ENCODE measurements around the gene RPF1.
A peak's percentile ranks its signal among the peaks of the same experiment; 100 is the strongest.
"Not testable (repeated sequence)": the region's sequence is repeated elsewhere in the genome, so short reads cannot be mapped to it uniquely, and the experiment has no call there.

The RPF1 gene

DNA sequence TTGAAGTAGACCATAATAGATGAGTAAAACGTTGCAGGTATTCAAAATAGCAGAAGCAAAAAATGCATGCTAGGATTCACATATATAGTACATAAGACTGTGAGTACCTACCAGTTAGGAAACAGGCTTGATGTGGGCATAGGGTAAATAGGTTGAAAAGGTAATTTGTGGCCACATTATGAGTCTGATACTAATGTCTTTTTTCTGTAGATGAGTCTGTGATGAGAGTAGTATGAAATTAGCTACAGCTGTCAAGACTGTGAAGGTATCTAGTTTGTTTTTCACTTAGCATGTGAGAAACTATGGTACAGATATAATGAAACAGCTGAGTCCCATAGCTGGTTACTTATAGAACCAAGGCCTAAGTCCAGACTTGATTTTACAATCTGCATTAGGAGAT is 14.7 kb downstream of the RPF1 start:
- DNase-seq, result no peak

GRCh38 chr1:84496498-84496897 is 17.4 kb downstream of the RPF1 start:
- DNase-seq, result no peak

- peak in 1 of 5 experiments; percentile 23 for DNase-seq
Observed at GRCh38 chr1:84497631-84498275, 18.7 kb downstream of the RPF1 start.

DNA sequence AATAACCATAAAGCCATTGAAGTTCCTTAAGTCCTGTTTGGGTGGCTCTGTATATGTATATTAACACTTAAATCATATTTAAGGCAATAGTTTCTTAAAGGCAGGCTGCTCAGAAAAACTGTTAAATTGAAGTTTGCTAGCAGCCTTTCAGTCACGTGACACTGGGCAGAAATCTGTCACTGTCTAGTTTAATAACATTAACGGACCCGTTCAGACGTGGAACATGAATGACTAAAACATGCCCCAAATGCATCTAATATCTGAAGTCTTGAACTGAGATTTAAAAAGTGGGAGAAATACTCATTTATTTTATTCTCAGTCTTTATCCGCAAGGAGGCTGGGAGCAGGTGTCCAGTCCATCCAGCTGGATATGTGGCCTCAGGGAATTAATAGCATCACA is 23.9 kb downstream of the RPF1 start:
- no peak for DNase-seq

- DNase-seq, result peak in 1 of 5 experiments; percentile 15
Observed at GRCh38 chr1:84504580-84505492, 25.8 kb downstream of the RPF1 start.

DNA sequence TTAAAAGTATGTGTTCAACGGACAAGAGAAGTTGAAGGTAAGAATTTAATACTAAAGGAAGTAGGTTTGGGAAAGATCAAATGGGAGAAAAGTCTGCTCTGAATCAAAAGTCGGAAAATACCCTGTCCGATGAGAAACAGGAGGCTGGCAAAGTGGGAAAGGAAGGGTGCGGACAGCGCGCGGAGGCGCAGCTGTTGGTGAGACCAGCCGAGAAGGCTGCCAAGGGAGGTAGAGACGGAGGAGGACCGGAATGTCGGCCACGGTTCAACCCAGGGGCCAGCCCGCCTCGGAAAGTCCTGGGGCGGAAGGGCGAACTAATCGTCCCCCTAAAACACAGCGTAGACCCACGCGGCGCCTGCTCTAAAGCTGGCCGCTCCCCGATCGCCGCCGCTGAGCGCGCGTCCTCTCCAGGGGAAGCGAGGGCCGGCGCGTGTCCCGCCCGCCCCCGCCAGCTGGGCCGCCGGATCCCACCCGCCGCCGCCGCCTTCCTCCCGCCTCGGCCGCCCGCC is 26.5 kb downstream of the RPF1 start:
- peak in 1 of 5 experiments; percentile 6 for DNase-seq

GRCh38 chr1:84506002-84506728 is 27.1 kb downstream of the RPF1 start, which contains the start of the genes GNG5 and SPATA1:
GNG5 (minus strand) TSS chr1:84506581; CDS start chr1:84506091, 490 bp downstream.
SPATA1 (plus strand) TSS chr1:84506386; CDS start chr1:84516360, 9,974 bp downstream.
- DNase-seq, result peak; percentile 96 to 98 (median 97)

DNA sequence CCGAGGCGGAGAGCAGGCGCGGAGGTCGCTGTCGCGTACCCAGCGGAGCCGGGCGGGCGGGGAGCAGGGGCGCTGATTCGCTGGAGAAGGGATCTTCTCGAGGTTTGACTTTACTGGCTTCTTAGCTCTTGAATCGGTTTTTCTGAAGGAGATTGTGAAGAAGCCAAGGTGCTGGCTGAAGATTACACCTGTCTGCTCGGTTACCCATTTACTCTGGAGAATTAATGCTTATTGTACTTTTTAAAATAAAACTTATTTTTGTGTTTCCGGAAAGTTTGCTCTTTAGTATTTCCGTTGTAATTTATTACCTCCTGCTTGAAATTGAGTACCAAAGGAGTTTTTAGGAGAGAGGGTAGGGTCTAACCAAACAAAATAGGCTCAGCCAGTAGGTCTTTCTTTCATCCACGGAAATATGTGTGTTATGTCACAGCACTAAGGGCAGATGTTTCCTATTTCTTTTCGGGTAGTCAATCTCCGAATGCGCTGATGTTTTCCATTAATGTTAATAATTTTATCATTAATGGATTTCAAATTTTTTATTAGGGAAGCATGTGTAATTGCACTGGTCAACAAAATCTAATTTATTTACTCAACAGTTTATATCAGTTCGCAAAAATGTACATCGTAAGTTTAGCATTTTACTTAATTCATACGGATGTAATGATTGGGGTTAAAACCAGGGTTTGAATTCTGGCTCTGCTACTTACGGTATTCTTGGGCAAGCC is 27.8 kb downstream of the RPF1 start:
- no peak for DNase-seq

DNA sequence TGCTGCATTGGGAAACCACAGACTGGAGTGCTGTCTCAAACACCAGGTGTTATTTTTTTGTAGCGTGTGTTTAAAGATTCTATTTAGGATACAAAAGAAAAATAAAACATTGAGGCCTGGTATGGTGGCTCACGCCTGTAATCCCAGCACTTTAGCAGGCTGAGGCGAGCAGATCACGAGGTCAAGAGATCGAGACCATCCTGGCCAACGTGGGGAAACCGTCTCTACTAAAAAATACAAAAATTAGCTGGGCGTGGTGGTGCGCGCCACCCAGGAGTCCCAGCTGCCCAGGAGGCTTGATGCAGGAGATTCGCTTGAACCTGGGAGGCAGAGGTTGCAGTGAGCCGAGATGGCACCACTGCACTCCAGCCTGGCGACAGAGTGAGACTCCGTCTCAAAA is 28.8 kb downstream of the RPF1 start:
- DNase-seq, result not testable (repeated sequence)

DNA sequence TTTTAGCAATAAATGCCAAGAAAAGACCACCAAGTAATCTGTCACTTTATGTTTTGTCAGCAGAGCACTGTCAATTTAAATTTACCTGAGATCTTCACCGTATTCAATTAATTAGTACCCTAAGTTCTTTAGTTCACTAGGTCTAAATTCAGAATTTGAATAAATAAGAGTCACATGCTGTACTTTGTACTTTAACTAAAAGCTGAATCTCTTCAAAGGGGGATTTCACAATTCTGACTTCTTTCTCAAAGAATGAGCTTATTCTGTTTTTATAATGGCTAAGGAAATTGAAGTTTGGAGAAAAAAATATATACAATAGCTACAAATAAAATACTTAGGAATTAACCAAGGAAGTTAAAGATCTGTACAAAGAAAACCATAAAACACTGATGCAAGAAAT is 29.4 kb downstream of the RPF1 start:
- no peak for DNase-seq

- DNase-seq, result no peak
Observed at GRCh38 chr1:84509029-84509428, 30.0 kb downstream of the RPF1 start.

DNA sequence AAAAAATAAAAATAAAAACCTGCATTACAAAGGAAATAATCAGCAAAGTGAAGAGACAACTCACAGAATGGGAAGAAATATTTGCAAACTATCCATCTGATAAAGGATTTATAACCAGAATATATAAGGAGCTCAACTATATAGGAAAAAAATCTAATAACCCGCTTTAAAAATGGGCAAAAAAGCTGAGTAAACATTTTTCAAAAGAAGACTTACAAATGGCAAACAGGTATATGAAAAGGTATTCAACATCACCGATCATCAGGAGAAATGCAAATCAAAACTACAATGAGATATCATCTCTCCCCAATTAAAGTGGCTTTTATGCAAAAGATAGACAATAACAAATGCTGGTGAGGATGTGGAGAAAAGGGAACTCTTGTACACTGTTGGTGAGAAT is 31.1 kb downstream of the RPF1 start:
- no peak for DNase-seq

- no peak for DNase-seq
Observed at GRCh38 chr1:84510668-84511067, 31.6 kb downstream of the RPF1 start.

GRCh38 chr1:84524590-84524989 is 45.5 kb downstream of the RPF1 start:
- no peak for DNase-seq

DNA sequence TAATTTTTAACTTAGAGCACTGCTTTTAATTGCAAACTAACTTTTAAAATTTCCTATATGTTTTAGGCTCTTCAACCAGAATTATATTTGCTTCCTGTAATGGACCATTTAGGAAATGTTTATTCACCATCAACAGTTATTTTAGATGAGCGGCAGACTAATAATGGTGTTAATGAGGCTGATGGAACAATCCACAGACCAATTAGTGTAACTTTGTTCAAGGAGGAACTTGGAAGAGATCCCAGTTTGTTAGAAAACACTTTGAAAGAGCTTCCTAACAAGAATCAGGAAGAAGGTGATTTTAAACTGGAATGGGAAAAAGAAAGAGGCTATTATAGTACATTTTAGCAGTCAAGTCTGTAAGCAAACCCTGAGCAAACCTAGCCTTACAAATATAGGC is 46.7 kb downstream of the RPF1 start:
- DNase-seq, result no peak

GRCh38 chr1:84538599-84538998 is 59.5 kb downstream of the RPF1 start:
- no peak for DNase-seq

DNA sequence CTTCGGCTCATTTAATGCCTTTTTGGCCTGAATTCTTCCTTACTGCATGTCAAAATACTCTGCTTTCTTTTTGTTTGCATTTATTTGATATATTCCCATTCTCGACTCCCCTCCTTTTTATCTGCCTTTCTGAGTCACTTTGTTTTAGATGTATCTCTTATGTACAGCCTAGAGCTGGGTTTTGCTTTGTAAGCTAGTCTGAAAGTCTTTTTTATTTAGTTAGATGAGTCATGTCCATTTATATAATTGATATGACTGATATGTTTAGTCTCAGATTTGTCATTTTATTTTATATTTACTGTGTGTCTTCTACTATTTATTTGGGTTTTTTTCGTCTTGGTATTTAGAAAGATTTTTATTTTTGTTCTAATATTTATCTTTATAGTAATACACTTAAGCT is 60.9 kb downstream of the RPF1 start:
- DNase-seq, result no peak

GRCh38 chr1:84540759-84541158 is 61.7 kb downstream of the RPF1 start:
- no peak for DNase-seq

DNA sequence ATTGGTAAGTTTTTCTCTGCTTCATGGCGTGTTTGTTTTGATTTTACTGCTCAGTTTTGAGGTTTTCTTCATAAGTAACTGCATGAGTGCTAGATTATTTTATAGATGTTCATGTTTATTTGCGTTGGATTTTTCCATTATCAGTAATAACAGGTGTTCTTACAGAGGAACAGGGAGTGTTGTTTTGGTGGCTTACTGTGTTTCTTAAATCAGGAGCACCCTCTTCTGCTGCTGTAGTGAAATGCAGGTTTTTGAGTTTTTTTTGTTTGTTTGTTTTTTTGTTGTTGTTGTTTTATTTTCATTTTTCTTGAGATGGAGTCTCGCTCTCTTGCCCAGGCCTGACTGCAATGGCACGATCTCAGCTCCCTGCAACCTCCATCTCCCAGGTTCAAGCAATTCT is 62.6 kb downstream of the RPF1 start:
- no peak for DNase-seq

Data from T-helper 2 cell (primary cell).